ENCODE data around the gene FNBP1. TPM values are rescaled to one million over a fixed set of nuclear protein-coding genes. Genes with fewer than 3 reads are reported as not detected.

FNBP1 gene
- total and polyA plus RNA-seq, 8 donors = 30.4 to 51.8 (median 34.4) TPM

GRCh38 chr9:130050462-130050861 is 7.5 kb upstream of the FNBP1 start:
- ATAC-seq (no peak), DNase-seq (no peak)
- intact Hi-C loops (cut with DNase I) = no loop called here
- no peak for TF ChIP-seq CTCF (IDR thresholded peaks at IDR 0.05)
- Histone ChIP-seq H3K4me3 (no peak overlapping the region), H3K27ac (no peak overlapping the region), H3K27me3 (no peaks in the 10 kb centered on the region), H3K4me1 (peaks cover 18 to 47% of the 10 kb centered on the region in 2 donors), H3K9me3 (no peaks in the 10 kb centered on the region), H3K36me3 (no peaks in the 10 kb centered on the region)

GRCh38 chr9:130049431-130050210 is 6.6 kb upstream of the FNBP1 start:
- no peak for TF ChIP-seq CTCF (IDR thresholded peaks at IDR 0.05)
- H3K4me1 ChIP-seq = peaks cover 15 to 48% of the 10 kb centered on the region in 2 donors
- no peaks in the 10 kb centered on the region for H3K36me3 ChIP-seq
- ATAC-seq (no peak), DNase-seq (no peak)
- no peak overlapping the region for H3K4me3 ChIP-seq
- H3K9me3 ChIP-seq = no peaks in the 10 kb centered on the region
- intact Hi-C loops (cut with DNase I) = loop anchor here in 1 of 2 donors (10.0 kb wide), 1 partner anchor 165 kb away; no protein-coding TSS in a partner anchor
- H3K27me3 ChIP-seq = no peaks in the 10 kb centered on the region
- H3K27ac ChIP-seq = no peak overlapping the region

- no peak for DNase-seq
- intact Hi-C loops (cut with DNase I) = loop anchor here in 1 of 2 donors (10.0 kb wide), 1 partner anchor 161 kb away; no protein-coding TSS in a partner anchor
- ATAC-seq = no peak
- Histone ChIP-seq H3K9me3 (no peaks in the 10 kb centered on the region), H3K27me3 (no peaks in the 10 kb centered on the region), H3K4me1 (peaks cover 6 to 49% of the 10 kb centered on the region in 2 donors), H3K27ac (peak overlapping the region; percentile 44 to 92), H3K36me3 (no peaks in the 10 kb centered on the region), H3K4me3 (no peak overlapping the region)
- TF ChIP-seq CTCF (IDR thresholded peaks at IDR 0.05) = no peak
Observed at GRCh38 chr9:130045725-130046450, 2.9 kb upstream of the FNBP1 start.

- no peak for TF ChIP-seq CTCF (IDR thresholded peaks at IDR 0.05)
- H3K4me3 ChIP-seq = peak overlapping the region; percentile 67 to 85
- peak; percentile 16 for ATAC-seq
- H3K36me3 ChIP-seq = no peaks in the 10 kb centered on the region
- peaks cover 6 to 63% of the 10 kb centered on the region in 2 donors for H3K4me1 ChIP-seq
- DNase-seq = peak in 1 of 4 donors; percentile 54
- H3K9me3 ChIP-seq = no peaks in the 10 kb centered on the region
- intact Hi-C loops (cut with DNase I) = loop anchor here in 1 of 2 donors (10.0 kb wide), 1 partner anchor 159 kb away; no protein-coding TSS in a partner anchor
- no peaks in the 10 kb centered on the region for H3K27me3 ChIP-seq
- peak overlapping the region; percentile 93 to 94 for H3K27ac ChIP-seq
Observed at GRCh38 chr9:130043654-130044623, 950 bp upstream of the FNBP1 start.

All from left lung (tissue), 10 donors.